ENCODE measurements around the gene SFT2D1.

Gene SFT2D1

GRCh38 chr6:166304106-166304505 lies 38.2 kb downstream of the SFT2D1 start:
- TF ChIP-seq CTCF (IDR thresholded peaks at IDR 0.05; ENCODE audit: low read depth, low read length, missing control alignments) = no peak
- Histone ChIP-seq H3K36me3 (replicated peaks) (no peaks in the 10 kb centered on the region), H3K4me3 (ENCODE audit: low read depth, low read length) (no peak overlapping the region), H3K27ac (no peak overlapping the region), H3K27me3 (replicated peaks) (peaks cover 39% of the 10 kb centered on the region)
- in situ Hi-C loops (cut with HindIII; ENCODE audit: low pct_ligation_motif_present, low sequenced_read_pairs) = no loop called here
- DNase-seq = no peak

DNA sequence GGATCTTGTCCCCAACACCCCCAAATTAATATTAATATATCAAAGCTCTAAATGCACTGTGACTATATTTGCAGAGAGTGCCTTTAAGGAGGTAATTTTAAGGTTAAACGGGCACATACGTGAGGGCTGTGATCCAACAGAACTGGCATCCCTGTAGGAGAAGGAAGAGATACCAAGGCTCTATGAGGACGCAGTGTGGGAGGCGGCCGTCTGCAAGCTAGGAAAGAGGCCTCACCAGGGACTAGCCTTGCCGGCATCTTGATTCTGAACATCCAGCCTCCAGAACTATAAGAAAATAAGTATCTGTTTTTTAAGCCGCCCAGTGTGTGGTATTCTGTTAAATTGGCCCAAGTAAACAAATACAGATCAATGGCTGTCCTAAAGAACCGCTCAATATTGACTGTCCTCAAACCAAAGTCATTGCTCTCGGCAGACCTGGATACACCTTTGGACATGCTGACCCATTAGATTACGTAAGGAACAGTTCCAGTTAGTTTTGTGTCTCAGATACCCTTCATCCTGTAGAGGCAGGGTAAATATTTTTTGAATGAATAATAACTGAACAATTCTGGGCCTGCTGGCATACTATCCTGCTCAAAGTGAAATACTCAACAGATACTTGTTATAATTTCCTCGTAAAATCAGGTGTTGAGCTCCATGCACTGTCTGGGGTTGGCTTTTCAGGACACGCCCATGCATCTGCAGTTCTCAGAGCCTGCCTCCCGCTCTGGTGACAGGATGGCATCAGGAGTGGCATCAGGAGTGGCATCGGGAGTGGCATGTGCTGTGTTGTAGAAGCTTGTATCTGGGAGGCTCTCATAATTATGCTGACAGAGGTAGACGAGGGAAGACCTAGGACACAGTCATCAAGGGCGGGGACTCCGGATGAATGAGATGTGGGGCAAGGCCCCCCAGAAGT lies 40.5 kb downstream of the SFT2D1 start:
- Histone ChIP-seq H3K36me3 (replicated peaks) (no peaks in the 10 kb centered on the region), H3K4me3 (ENCODE audit: low read depth, low read length) (no peak overlapping the region), H3K27me3 (replicated peaks) (peaks cover 16% of the 10 kb centered on the region), H3K27ac (no peak overlapping the region)
- DNase-seq = no peak
- in situ Hi-C loops (cut with HindIII; ENCODE audit: low pct_ligation_motif_present, low sequenced_read_pairs) = no loop called here
- TF ChIP-seq CTCF (IDR thresholded peaks at IDR 0.05; ENCODE audit: low read depth, low read length, missing control alignments) = no peak

GRCh38 chr6:166300357-166300987 lies 41.9 kb downstream of the SFT2D1 start:
- Histone ChIP-seq H3K4me3 (ENCODE audit: low read depth, low read length) (no peak overlapping the region), H3K36me3 (replicated peaks) (no peaks in the 10 kb centered on the region), H3K27me3 (replicated peaks) (peaks cover 3% of the 10 kb centered on the region), H3K27ac (no peak overlapping the region)
- DNase-seq = no peak
- in situ Hi-C loops (cut with HindIII; ENCODE audit: low pct_ligation_motif_present, low sequenced_read_pairs) = no loop called here
- no peak for TF ChIP-seq CTCF (IDR thresholded peaks at IDR 0.05; ENCODE audit: low read depth, low read length, missing control alignments)

DNA sequence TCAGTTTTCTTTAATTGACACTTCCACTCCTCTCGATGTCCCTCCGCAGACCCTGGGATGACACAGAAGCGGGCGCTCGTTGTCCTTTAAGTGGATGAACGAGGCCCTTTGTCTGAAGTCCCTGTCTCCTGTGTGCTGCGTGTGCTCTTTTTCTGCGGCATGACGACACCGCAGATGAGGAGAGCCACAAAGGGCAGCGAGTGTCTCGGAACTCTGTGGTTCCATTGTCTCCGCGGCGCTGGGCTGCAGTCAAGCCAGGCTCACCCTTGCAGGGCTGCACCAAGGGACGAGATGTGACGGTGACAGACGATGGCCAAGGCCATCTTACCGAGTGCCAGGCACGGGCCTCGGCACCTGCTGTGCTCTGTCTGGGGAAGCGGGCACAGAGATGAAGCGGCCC lies 44.7 kb downstream of the SFT2D1 start:
- TF ChIP-seq CTCF (IDR thresholded peaks at IDR 0.05; ENCODE audit: low read depth, low read length, missing control alignments) = no peak
- DNase-seq = no peak
- H3K27ac ChIP-seq = no peak overlapping the region
- H3K36me3 ChIP-seq (replicated peaks) = no peaks in the 10 kb centered on the region
- peaks cover 2% of the 10 kb centered on the region for H3K27me3 ChIP-seq (replicated peaks)
- H3K4me3 ChIP-seq (ENCODE audit: low read depth, low read length) = no peak overlapping the region
- in situ Hi-C loops (cut with HindIII; ENCODE audit: low pct_ligation_motif_present, low sequenced_read_pairs) = loop anchor here (25.0 kb wide), 1 partner anchor 90 kb away; the partner anchor contains the start of gene MPC1

- no peaks in the 10 kb centered on the region for H3K36me3 ChIP-seq (replicated peaks)
- no peak for TF ChIP-seq CTCF (IDR thresholded peaks at IDR 0.05; ENCODE audit: low read depth, low read length, missing control alignments)
- H3K27ac ChIP-seq = no peak overlapping the region
- H3K27me3 ChIP-seq (replicated peaks) = peaks cover 3% of the 10 kb centered on the region
- in situ Hi-C loops (cut with HindIII; ENCODE audit: low pct_ligation_motif_present, low sequenced_read_pairs) = loop anchor here (25.0 kb wide), 1 partner anchor 91 kb away; the partner anchor contains the start of gene MPC1
- no peak for DNase-seq
- no peak overlapping the region for H3K4me3 ChIP-seq (ENCODE audit: low read depth, low read length)
Measured at GRCh38 chr6:166296035-166296883, 46.1 kb downstream of the SFT2D1 start.

Measured in brain microvascular endothelial cell (primary cell).